WTC11 (cell line): ENCODE measurements around the gene CACHD1. TPM values are rescaled to one million over a fixed set of nuclear protein-coding genes. Genes with fewer than 3 reads are reported as not detected.

Source experiments
- ATAC-seq: fragments of 200-7000 bp; cut with Tn5 transposase; 2 replicates; pipeline ENCODE4 v1.10.0; 2021; ENCODE audit warnings: mild to moderate bottlenecking, moderate library complexity
- CTCF ChIA-PET: fragments of 300-600 bp; sonication (Branson Sonifier 250); formaldehyde crosslinking; loops from one replicate; lab custom pipeline; 2021; ENCODE audit warnings: antibody characterized with exemption; lab: Charles Lee
- POLR2A ChIA-PET: fragments of 350-600 bp; sonication (Branson Sonifier 250); formaldehyde crosslinking; loops from one replicate; lab custom pipeline; 2021; ENCODE audit warnings: antibody characterized with exemption; lab: Charles Lee
- DNase-seq: peaks from one replicate; pipeline ENCODE4 v3.0.0; 2021; ENCODE audit warnings: low spot score
- H3K27ac Mint-ChIP-seq: 2 replicates; pipeline ENCODE4 v1.8.0; 2021; ENCODE audit warnings: mixed read lengths
- H3K27me3 Mint-ChIP-seq: 2 replicates; pipeline ENCODE4 v1.8.0; 2021; ENCODE audit warnings: low read depth, mild to moderate bottlenecking, moderate library complexity, mixed read lengths
- H3K36me3 Mint-ChIP-seq: 2 replicates; pipeline ENCODE4 v1.8.0; 2021; ENCODE audit warnings: mixed read lengths
- H3K4me1 Mint-ChIP-seq: 2 replicates; pipeline ENCODE4 v1.8.0; 2022; ENCODE audit warnings: mixed read lengths
- H3K4me3 Mint-ChIP-seq: 2 replicates; pipeline ENCODE4 v1.8.0; 2021; ENCODE audit warnings: mild to moderate bottlenecking, moderate library complexity, mixed read lengths
- H3K9me3 Mint-ChIP-seq: 2 replicates; pipeline ENCODE4 v1.8.0; 2021; ENCODE audit warnings: mixed read lengths
- ESRRA ChIP-seq: sonication (generic); formaldehyde crosslinking; IDR thresholded peaks from 2 replicates; pipeline ENCODE4 v1.8.1; 2022; ENCODE audit warnings: mild to moderate bottlenecking, missing genetic modification reagents, borderline replicate concordance
- GABPB1 ChIP-seq: sonication (generic); formaldehyde crosslinking; IDR thresholded peaks from 2 replicates; pipeline ENCODE4 v1.8.1; 2023; ENCODE audit warnings: mild to moderate bottlenecking, missing genetic modification reagents
- GRHL2 ChIP-seq: fragments of 250-450 bp; sonication (Bioruptor Pico); IDR thresholded peaks from 2 replicates; pipeline ENCODE4 v1.8.0; 2022; ENCODE audit warnings: mild to moderate bottlenecking, moderate library complexity; ENCODE audit not compliant: insufficient replicate concordance, severe bottlenecking
- IRF2 ChIP-seq: sonication (generic); formaldehyde crosslinking; IDR thresholded peaks from 2 replicates; pipeline ENCODE4 v1.8.0; 2022; ENCODE audit warnings: low read depth, missing genetic modification reagents, borderline replicate concordance
- JAZF1 ChIP-seq: fragments of 250-450 bp; sonication (Bioruptor Pico); IDR thresholded peaks from 2 replicates; pipeline ENCODE4 v1.9.0; 2021; ENCODE audit warnings: moderate library complexity, mild to moderate bottlenecking, inconsistent platforms
- KAT7 ChIP-seq: sonication (generic); formaldehyde crosslinking; IDR thresholded peaks from 2 replicates; pipeline ENCODE4 v1.8.1; 2023; ENCODE audit warnings: missing genetic modification reagents, mild to moderate bottlenecking, borderline replicate concordance
- MXD4 ChIP-seq: fragments of 250-450 bp; sonication (Bioruptor Pico); IDR thresholded peaks from 2 replicates; pipeline ENCODE4 v1.8.0; 2021; ENCODE audit warnings: mild to moderate bottlenecking, moderate library complexity, borderline replicate concordance
- MYBL2 ChIP-seq: sonication (generic); formaldehyde crosslinking; IDR thresholded peaks from 2 replicates; pipeline ENCODE4 v1.8.1; 2023; ENCODE audit warnings: mild to moderate bottlenecking, moderate library complexity, missing genetic modification reagents
- NR3C1 ChIP-seq: sonication (generic); formaldehyde crosslinking; conservative IDR thresholded peaks from 2 replicates; pipeline ENCODE4 v1.8.1; 2023; ENCODE audit warnings: low read depth, mild to moderate bottlenecking, missing genetic modification reagents
- OVOL2 ChIP-seq: fragments of 250-450 bp; sonication (Bioruptor Pico); IDR thresholded peaks from 2 replicates; pipeline ENCODE4 v1.9.0; 2021; ENCODE audit warnings: mild to moderate bottlenecking, borderline replicate concordance
- RORB ChIP-seq: fragments of 250-450 bp; sonication (Bioruptor Pico); IDR thresholded peaks from 2 replicates; pipeline ENCODE4 v1.9.0; 2021; ENCODE audit warnings: mild to moderate bottlenecking
- SMAD4 ChIP-seq: sonication (generic); formaldehyde crosslinking; IDR thresholded peaks from 2 replicates; pipeline ENCODE4 v1.8.0; 2022; ENCODE audit warnings: mild to moderate bottlenecking, missing genetic modification reagents
- SOX15 ChIP-seq: fragments of 250-450 bp; sonication (Bioruptor Pico); IDR thresholded peaks from 2 replicates; pipeline ENCODE4 v1.9.0; 2021; ENCODE audit warnings: mild to moderate bottlenecking
- TP53 ChIP-seq: sonication (generic); formaldehyde crosslinking; IDR thresholded peaks from 2 replicates; pipeline ENCODE4 v1.8.1; 2023; ENCODE audit warnings: mild to moderate bottlenecking, missing genetic modification reagents
- ZNF423 ChIP-seq: fragments of 250-450 bp; sonication (Bioruptor Pico); IDR thresholded peaks from 2 replicates; pipeline ENCODE4 v2.1.2; 2022; ENCODE audit warnings: mild to moderate bottlenecking, moderate library complexity
- ZNF671 ChIP-seq: fragments of 250-450 bp; sonication (Bioruptor Pico); IDR thresholded peaks from 2 replicates; pipeline ENCODE4 v1.8.0; 2021; ENCODE audit warnings: mild to moderate bottlenecking
- total RNA-seq: library from RNA; stranded (reverse); gene quantifications from 3 replicates; pipeline ENCODE4 v1.2.3, GENCODE V29; 2021
- TF ChIP-seq, protein P1 (sequence below): sonication (generic); formaldehyde crosslinking; IDR thresholded peaks from 2 replicates; pipeline ENCODE4 v1.8.1; 2022; ENCODE audit warnings: mild to moderate bottlenecking, moderate library complexity, missing genetic modification reagents
- TF ChIP-seq, protein P2 (sequence below): sonication (generic); formaldehyde crosslinking; IDR thresholded peaks from 2 replicates; pipeline ENCODE4 v1.8.1; 2022; ENCODE audit warnings: low read depth, mild to moderate bottlenecking, moderate library complexity, missing genetic modification reagents, borderline replicate concordance
- TF ChIP-seq, protein P3 (sequence below): fragments of 250-450 bp; sonication (Bioruptor Pico); IDR thresholded peaks from 2 replicates; pipeline ENCODE4 v1.9.0; 2021; ENCODE audit warnings: mild to moderate bottlenecking
- TF ChIP-seq, protein P4 (sequence below): sonication (generic); formaldehyde crosslinking; IDR thresholded peaks from 2 replicates; pipeline ENCODE4 v1.8.0; 2022; ENCODE audit warnings: mild to moderate bottlenecking, missing genetic modification reagents
- TF ChIP-seq, protein P5 (sequence below): sonication (generic); formaldehyde crosslinking; IDR thresholded peaks from 2 replicates; pipeline ENCODE4 v1.8.1; 2022; ENCODE audit warnings: mild to moderate bottlenecking, missing genetic modification reagents, moderate library complexity, borderline replicate concordance
- TF ChIP-seq, protein P6 (sequence below): sonication (generic); formaldehyde crosslinking; conservative IDR thresholded peaks from 2 replicates; pipeline ENCODE4 v1.8.1; 2022; ENCODE audit warnings: mild to moderate bottlenecking, missing genetic modification reagents
- TF ChIP-seq, protein P7 (sequence below): fragments of 250-450 bp; sonication (Bioruptor Pico); conservative IDR thresholded peaks from 2 replicates; pipeline ENCODE4 v1.9.0; 2021; ENCODE audit warnings: mild to moderate bottlenecking
- TF ChIP-seq, protein P8 (sequence below): fragments of 250-450 bp; sonication (Bioruptor Pico); IDR thresholded peaks from 2 replicates; pipeline ENCODE4 v1.9.0; 2021; ENCODE audit warnings: mild to moderate bottlenecking
- TF ChIP-seq, protein P9 (sequence below): fragments of 200-600 bp; IDR thresholded peaks from 2 replicates; pipeline ENCODE4 v1.8.0; 2022; ENCODE audit warnings: antibody characterized with exemption

CACHD1 gene
- total RNA-seq, 1 experiment from 2014 or later, result 26.3 TPM

DNA sequence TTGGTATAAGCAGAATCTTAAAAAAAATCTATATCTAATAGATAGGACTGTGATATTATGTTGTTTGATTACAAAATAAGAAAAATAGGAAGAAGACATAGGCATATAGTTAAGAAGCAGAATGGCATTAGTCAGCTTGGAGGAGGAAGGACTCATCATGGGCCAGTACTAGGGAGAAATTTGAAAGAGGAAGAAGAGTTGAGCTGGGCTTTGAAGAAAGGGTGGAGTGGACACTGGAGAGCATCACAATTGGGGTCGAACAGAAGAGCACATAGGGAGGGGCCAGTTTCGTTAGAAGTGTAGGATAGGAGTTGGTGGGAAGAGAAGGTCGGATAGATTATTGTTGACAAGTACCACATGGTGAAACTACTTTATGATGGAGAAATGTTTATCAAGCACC lies 129.3 kb downstream of the CACHD1 start (continued):
- TF ChIP-seq IRF2 (CRISPR knock-in tag) (no peak), ESRRA (CRISPR knock-in tag) (no peak), NR3C1 (CRISPR knock-in tag) (no peak), KAT7 (no peak), MYBL2 (CRISPR knock-in tag) (no peak), GRHL2 (no peak), SOX15 (CRISPR knock-in tag) (no peak), ZNF423 (CRISPR knock-in tag) (no peak), OVOL2 (CRISPR knock-in tag) (no peak), TP53 (CRISPR knock-in tag) (no peak)
- TF ChIP-seq, protein P1, sequence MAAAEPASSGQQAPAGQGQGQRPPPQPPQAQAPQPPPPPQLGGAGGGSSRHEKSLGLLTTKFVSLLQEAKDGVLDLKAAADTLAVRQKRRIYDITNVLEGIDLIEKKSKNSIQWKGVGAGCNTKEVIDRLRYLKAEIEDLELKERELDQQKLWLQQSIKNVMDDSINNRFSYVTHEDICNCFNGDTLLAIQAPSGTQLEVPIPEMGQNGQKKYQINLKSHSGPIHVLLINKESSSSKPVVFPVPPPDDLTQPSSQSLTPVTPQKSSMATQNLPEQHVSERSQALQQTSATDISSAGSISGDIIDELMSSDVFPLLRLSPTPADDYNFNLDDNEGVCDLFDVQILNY (CRISPR knock-in tag), result no peak
- TF ChIP-seq, protein P2, sequence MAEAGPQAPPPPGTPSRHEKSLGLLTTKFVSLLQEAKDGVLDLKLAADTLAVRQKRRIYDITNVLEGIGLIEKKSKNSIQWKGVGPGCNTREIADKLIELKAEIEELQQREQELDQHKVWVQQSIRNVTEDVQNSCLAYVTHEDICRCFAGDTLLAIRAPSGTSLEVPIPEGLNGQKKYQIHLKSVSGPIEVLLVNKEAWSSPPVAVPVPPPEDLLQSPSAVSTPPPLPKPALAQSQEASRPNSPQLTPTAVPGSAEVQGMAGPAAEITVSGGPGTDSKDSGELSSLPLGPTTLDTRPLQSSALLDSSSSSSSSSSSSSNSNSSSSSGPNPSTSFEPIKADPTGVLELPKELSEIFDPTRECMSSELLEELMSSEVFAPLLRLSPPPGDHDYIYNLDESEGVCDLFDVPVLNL, result no peak
- TF ChIP-seq, protein P3, sequence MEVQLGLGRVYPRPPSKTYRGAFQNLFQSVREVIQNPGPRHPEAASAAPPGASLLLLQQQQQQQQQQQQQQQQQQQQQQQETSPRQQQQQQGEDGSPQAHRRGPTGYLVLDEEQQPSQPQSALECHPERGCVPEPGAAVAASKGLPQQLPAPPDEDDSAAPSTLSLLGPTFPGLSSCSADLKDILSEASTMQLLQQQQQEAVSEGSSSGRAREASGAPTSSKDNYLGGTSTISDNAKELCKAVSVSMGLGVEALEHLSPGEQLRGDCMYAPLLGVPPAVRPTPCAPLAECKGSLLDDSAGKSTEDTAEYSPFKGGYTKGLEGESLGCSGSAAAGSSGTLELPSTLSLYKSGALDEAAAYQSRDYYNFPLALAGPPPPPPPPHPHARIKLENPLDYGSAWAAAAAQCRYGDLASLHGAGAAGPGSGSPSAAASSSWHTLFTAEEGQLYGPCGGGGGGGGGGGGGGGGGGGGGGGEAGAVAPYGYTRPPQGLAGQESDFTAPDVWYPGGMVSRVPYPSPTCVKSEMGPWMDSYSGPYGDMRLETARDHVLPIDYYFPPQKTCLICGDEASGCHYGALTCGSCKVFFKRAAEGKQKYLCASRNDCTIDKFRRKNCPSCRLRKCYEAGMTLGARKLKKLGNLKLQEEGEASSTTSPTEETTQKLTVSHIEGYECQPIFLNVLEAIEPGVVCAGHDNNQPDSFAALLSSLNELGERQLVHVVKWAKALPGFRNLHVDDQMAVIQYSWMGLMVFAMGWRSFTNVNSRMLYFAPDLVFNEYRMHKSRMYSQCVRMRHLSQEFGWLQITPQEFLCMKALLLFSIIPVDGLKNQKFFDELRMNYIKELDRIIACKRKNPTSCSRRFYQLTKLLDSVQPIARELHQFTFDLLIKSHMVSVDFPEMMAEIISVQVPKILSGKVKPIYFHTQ (CRISPR knock-in tag), result no peak
- TF ChIP-seq, protein P4, sequence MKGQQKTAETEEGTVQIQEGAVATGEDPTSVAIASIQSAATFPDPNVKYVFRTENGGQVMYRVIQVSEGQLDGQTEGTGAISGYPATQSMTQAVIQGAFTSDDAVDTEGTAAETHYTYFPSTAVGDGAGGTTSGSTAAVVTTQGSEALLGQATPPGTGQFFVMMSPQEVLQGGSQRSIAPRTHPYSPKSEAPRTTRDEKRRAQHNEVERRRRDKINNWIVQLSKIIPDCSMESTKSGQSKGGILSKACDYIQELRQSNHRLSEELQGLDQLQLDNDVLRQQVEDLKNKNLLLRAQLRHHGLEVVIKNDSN (CRISPR knock-in tag), result no peak

DNA sequence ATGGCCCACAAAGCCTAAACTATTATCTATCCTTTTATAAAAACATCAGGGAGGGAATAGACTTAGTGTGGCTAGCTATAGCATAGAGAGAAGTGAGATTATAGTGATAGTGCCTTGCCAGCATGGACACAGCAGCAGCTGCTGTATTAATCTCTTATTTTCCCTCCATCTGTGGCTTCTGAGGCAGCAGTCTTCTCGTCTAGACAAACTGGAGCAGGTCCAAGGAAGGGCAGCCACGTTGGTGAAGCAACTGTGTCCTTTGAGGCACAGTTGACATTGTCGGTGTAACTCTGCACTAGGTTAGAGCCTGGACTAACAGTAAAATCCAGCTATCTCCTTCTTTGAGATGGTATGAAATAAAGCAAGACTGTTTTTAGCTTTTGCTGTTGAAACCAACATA lies 131.3 kb downstream of the CACHD1 start:
- peaks cover 22% of the 10 kb centered on the region for H3K4me1 Mint-ChIP-seq
- H3K9me3 Mint-ChIP-seq, result no peaks in the 10 kb centered on the region
- no peak overlapping the region for H3K4me3 Mint-ChIP-seq
- peaks cover 26% of the 10 kb centered on the region for H3K36me3 Mint-ChIP-seq
- POLR2A ChIA-PET, result no interaction called here
- CTCF ChIA-PET, result no interaction called here
- no peak for DNase-seq
- no peak overlapping the region for H3K27ac Mint-ChIP-seq
- no peaks in the 10 kb centered on the region; the same call in 1 of the 2 replicates for H3K27me3 Mint-ChIP-seq
- ATAC-seq, result no peak
- TF ChIP-seq, protein P5, sequence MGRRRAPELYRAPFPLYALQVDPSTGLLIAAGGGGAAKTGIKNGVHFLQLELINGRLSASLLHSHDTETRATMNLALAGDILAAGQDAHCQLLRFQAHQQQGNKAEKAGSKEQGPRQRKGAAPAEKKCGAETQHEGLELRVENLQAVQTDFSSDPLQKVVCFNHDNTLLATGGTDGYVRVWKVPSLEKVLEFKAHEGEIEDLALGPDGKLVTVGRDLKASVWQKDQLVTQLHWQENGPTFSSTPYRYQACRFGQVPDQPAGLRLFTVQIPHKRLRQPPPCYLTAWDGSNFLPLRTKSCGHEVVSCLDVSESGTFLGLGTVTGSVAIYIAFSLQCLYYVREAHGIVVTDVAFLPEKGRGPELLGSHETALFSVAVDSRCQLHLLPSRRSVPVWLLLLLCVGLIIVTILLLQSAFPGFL (CRISPR knock-in tag), result no peak
- no peak for TF ChIP-seq SMAD4 (CRISPR knock-in tag)
- no peak for TF ChIP-seq GABPB1 (CRISPR knock-in tag)
- no peak for TF ChIP-seq RORB (CRISPR knock-in tag)
- TF ChIP-seq, protein P2, result no peak
- no peak for TF ChIP-seq MXD4 (CRISPR knock-in tag)
- no peak for TF ChIP-seq ZNF671 (CRISPR knock-in tag)
- no peak for TF ChIP-seq ZNF423 (CRISPR knock-in tag)
- TF ChIP-seq, protein P6, sequence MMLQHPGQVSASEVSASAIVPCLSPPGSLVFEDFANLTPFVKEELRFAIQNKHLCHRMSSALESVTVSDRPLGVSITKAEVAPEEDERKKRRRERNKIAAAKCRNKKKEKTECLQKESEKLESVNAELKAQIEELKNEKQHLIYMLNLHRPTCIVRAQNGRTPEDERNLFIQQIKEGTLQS (CRISPR knock-in tag), result no peak
- TF ChIP-seq, protein P7, sequence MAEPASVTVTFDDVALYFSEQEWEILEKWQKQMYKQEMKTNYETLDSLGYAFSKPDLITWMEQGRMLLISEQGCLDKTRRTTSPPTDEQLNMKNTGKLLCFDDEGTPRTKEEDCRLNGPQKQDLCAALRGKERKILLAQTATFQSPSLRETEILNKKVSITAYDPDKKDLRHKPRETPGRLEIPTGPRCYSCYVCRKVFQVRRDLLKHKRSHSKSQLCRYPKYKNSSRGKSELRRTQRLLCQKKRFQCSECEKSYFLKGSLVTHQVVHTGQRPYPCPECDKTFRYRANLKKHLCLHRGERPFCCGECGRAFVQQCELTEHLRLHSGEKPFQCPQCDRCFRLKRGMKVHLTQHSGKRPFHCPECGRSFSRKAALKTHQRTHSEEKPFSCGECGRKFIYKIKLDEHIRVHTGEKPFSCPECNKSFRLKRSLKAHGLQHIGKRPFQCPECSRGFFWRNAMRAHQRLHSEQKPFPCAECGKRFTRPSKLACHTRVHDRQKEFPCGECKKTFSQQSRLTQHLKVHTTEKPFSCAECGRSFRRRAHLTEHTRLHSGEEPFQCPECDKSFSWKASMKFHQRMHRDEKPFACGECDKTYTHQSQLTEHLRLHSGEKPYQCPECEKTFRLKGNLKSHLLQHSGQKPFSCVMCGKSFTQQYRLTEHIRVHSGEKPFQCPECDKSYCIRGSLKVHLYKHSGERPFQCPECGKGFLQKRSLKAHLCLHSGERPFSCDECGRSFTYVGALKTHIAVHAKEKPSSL (CRISPR knock-in tag), result no peak
- TF ChIP-seq, protein P8, sequence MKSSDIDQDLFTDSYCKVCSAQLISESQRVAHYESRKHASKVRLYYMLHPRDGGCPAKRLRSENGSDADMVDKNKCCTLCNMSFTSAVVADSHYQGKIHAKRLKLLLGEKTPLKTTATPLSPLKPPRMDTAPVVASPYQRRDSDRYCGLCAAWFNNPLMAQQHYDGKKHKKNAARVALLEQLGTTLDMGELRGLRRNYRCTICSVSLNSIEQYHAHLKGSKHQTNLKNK (CRISPR knock-in tag), result no peak
- no peak for TF ChIP-seq TP53 (CRISPR knock-in tag)
- TF ChIP-seq, protein P9, sequence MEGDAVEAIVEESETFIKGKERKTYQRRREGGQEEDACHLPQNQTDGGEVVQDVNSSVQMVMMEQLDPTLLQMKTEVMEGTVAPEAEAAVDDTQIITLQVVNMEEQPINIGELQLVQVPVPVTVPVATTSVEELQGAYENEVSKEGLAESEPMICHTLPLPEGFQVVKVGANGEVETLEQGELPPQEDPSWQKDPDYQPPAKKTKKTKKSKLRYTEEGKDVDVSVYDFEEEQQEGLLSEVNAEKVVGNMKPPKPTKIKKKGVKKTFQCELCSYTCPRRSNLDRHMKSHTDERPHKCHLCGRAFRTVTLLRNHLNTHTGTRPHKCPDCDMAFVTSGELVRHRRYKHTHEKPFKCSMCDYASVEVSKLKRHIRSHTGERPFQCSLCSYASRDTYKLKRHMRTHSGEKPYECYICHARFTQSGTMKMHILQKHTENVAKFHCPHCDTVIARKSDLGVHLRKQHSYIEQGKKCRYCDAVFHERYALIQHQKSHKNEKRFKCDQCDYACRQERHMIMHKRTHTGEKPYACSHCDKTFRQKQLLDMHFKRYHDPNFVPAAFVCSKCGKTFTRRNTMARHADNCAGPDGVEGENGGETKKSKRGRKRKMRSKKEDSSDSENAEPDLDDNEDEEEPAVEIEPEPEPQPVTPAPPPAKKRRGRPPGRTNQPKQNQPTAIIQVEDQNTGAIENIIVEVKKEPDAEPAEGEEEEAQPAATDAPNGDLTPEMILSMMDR, result no peak
- TF ChIP-seq JAZF1 (CRISPR knock-in tag), result no peak
